CD4-positive, alpha-beta T cell treated with Interferon alpha-2 for 1 hour (primary cell): ENCODE measurements around the gene CNOT10.
A peak's percentile ranks its signal among the peaks of the same experiment; 100 is the strongest.
"Not testable (repeated sequence)": the region's sequence is repeated elsewhere in the genome, so short reads cannot be mapped to it uniquely, and the experiment has no call there.

Source experiments
- DNase-seq, 2 donors: peaks; one replicate each; pipeline ENCODE4 v3.0.0-alpha.2; 2020 to 2022

The CNOT10 gene

GRCh38 chr3:32684800-32685542 is at the start of gene CNOT10:
Gene CNOT10 (plus strand): TSS chr3:32685188. CDS start chr3:32685461, 273 bp downstream.
- peak; percentile 96 for DNase-seq

- DNase-seq, result no peak
Measured at GRCh38 chr3:32640939-32641338, 44.0 kb upstream of the CNOT10 start.

- DNase-seq, result no peak
Measured at GRCh38 chr3:32641356-32641755, 43.6 kb upstream of the CNOT10 start.

- no peak for DNase-seq
Measured at GRCh38 chr3:32643354-32643753, 41.6 kb upstream of the CNOT10 start.

- no peak for DNase-seq
Measured at GRCh38 chr3:32643816-32644215, 41.2 kb upstream of the CNOT10 start.

GRCh38 chr3:32644380-32644779 is 40.6 kb upstream of the CNOT10 start:
- no peak for DNase-seq

GRCh38 chr3:32646761-32647160 is 38.2 kb upstream of the CNOT10 start:
- no peak for DNase-seq

GRCh38 chr3:32652337-32653100 is 32.5 kb upstream of the CNOT10 start:
- DNase-seq, result not testable (repeated sequence)

GRCh38 chr3:32655167-32655566 is 29.8 kb upstream of the CNOT10 start:
- no peak for DNase-seq

GRCh38 chr3:32660634-32661033 is 24.4 kb upstream of the CNOT10 start:
- no peak for DNase-seq

- no peak for DNase-seq
Measured at GRCh38 chr3:32662647-32663046, 22.3 kb upstream of the CNOT10 start.

- DNase-seq, result peak in 1 of 2 donors; percentile 56
Measured at GRCh38 chr3:32664630-32665075, 20.3 kb upstream of the CNOT10 start.

- DNase-seq, result no peak
Measured at GRCh38 chr3:32667072-32667582, 17.9 kb upstream of the CNOT10 start.

GRCh38 chr3:32669226-32669625 is 15.8 kb upstream of the CNOT10 start:
- not testable (repeated sequence) for DNase-seq

GRCh38 chr3:32673730-32674129 is 11.3 kb upstream of the CNOT10 start:
- DNase-seq, result peak in 1 of 2 donors; percentile 17

GRCh38 chr3:32675164-32675563 is 9.8 kb upstream of the CNOT10 start:
- no peak for DNase-seq

- DNase-seq, result no peak
Measured at GRCh38 chr3:32675650-32676049, 9.3 kb upstream of the CNOT10 start.

- no peak for DNase-seq
Measured at GRCh38 chr3:32681811-32682210, 3.2 kb upstream of the CNOT10 start.

- DNase-seq, result no peak
Measured at GRCh38 chr3:32684029-32684799, 774 bp upstream of the CNOT10 start.

- no peak for DNase-seq
Measured at GRCh38 chr3:32685543-32686185, 676 bp downstream of the CNOT10 start.

- no peak for DNase-seq
Measured at GRCh38 chr3:32686713-32687112, 1.7 kb downstream of the CNOT10 start.

- no peak for DNase-seq
Measured at GRCh38 chr3:32691847-32692246, 6.9 kb downstream of the CNOT10 start.

- no peak for DNase-seq
Measured at GRCh38 chr3:32696523-32696922, 11.5 kb downstream of the CNOT10 start.
